GM13976 (cell line): ENCODE measurements around the gene KCNE1.
"Not testable (repeated sequence)": the region's sequence is repeated elsewhere in the genome, so short reads cannot be mapped to it uniquely, and the experiment has no call there.

Experiments used
- DNase-seq: peaks from one replicate; pipeline ENCODE4 v3.0.0; 2012; ENCODE audit warnings: low spot score
- in situ Hi-C: fragments of 300-500 bp; cut with MboI; formaldehyde crosslinking; loops from one replicate; pipeline ENCODE4 v1.12.0; 2022; ENCODE audit warnings: low sequenced_read_pairs, mixed read lengths, inconsistent platforms; ENCODE audit not compliant: unreplicated experiment

The KCNE1 gene

GRCh38 chr21:34404742-34405141 lies 107.3 kb downstream of the KCNE1 start:
- not testable (repeated sequence) for DNase-seq

GRCh38 chr21:34400522-34400921 lies 111.5 kb downstream of the KCNE1 start:
- DNase-seq, in situ Hi-C loops: not testable (repeated sequence)

More at GRCh38 chr21:34404742-34405141, 107.3 kb downstream of the KCNE1 start:
- in situ Hi-C loops, result not testable (repeated sequence)
